ENCODE results near the gene USP5. TPM values are rescaled to one million over a fixed set of nuclear protein-coding genes. Genes with fewer than 3 reads are reported as not detected.

Gene USP5
- total RNA-seq, 2 donors from 2014 or later, result 120 to 257 TPM

DNA sequence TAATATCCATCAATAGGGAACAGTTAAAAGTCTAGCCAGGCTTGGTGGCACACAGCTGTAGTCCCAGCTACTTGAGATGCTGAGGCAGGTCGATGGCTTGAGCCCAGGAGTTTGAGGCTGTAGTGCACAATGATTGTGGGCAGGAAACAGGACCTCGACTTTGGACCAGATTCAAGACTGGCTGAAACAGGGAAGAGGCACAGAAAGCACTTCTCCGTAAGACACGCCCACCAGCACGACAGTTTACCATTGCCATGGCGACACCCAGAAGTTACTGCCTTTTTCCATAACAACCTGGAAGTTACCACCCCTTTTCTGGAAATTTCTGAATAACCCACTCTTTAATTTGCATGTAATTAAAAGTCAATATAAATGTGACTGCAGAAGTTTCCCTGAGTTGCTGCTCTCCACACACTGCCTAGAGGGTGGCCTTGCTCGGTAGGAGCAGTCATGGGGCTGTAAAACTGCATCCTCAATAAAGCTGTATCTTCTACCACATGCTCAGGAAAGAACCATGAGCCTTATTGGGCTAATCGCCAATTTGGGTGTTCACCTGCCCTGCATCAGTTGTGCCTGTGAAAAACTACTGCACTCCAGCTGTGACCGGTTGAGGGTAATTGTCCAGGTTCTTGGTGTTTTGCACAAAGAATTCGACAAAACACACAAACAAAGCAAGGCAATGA, 48.0 kb downstream of the USP5 start:
- Mint-ChIP-seq H3K36me3 (ENCODE audit: low read depth) (no peaks in the 10 kb centered on the region), H3K4me3 (no peak overlapping the region), H3K27ac (no peak overlapping the region), H3K27me3 (ENCODE audit: insufficient read depth) (peaks cover 4% of the 10 kb centered on the region), H3K9me3 (no peaks in the 10 kb centered on the region), H3K4me1 (peaks cover 13% of the 10 kb centered on the region)
- H3K9ac ChIP-seq (ENCODE audit: extremely low read depth, low read length, poor library complexity, severe bottlenecking), result no peak overlapping the region
- 86% methylated on average over 7 to 10 of the region's 10 CpGs for WGBS, 2 experiments (ENCODE audit: insufficient coverage in 1 of 2, insufficient read length in 1 of 2)
- H3K9me3 ChIP-seq (ENCODE audit: control insufficient read depth, low read length), result no peaks in the 10 kb centered on the region
- no peak overlapping the region for H3K4me3 ChIP-seq (ENCODE audit: low read length)
- peaks cover 7% of the 10 kb centered on the region for H3K4me1 ChIP-seq (ENCODE audit: control insufficient read depth, insufficient read depth, low read length)
- no peaks in the 10 kb centered on the region for H3K27me3 ChIP-seq (ENCODE audit: control insufficient read depth, insufficient read depth, low read length, poor library complexity, severe bottlenecking)
- no peaks in the 10 kb centered on the region for H3K36me3 ChIP-seq (ENCODE audit: control insufficient read depth, insufficient read depth, low read length)
- TF ChIP-seq, protein P1, sequence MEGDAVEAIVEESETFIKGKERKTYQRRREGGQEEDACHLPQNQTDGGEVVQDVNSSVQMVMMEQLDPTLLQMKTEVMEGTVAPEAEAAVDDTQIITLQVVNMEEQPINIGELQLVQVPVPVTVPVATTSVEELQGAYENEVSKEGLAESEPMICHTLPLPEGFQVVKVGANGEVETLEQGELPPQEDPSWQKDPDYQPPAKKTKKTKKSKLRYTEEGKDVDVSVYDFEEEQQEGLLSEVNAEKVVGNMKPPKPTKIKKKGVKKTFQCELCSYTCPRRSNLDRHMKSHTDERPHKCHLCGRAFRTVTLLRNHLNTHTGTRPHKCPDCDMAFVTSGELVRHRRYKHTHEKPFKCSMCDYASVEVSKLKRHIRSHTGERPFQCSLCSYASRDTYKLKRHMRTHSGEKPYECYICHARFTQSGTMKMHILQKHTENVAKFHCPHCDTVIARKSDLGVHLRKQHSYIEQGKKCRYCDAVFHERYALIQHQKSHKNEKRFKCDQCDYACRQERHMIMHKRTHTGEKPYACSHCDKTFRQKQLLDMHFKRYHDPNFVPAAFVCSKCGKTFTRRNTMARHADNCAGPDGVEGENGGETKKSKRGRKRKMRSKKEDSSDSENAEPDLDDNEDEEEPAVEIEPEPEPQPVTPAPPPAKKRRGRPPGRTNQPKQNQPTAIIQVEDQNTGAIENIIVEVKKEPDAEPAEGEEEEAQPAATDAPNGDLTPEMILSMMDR (conservative IDR thresholded peaks at IDR 0.05), result no peak
- no peak overlapping the region for H3K27ac ChIP-seq (ENCODE audit: low read depth, low read length)
- no peak for DNase-seq

GRCh38 chr12:6902448-6902847, 50.5 kb downstream of the USP5 start:
- H3K27me3 ChIP-seq (ENCODE audit: control insufficient read depth, insufficient read depth, low read length, poor library complexity, severe bottlenecking), result no peaks in the 10 kb centered on the region
- no peak overlapping the region for H3K4me3 ChIP-seq (ENCODE audit: low read length)
- Mint-ChIP-seq H3K9me3 (no peaks in the 10 kb centered on the region), H3K27me3 (ENCODE audit: insufficient read depth) (peaks cover 2% of the 10 kb centered on the region), H3K36me3 (ENCODE audit: low read depth) (no peaks in the 10 kb centered on the region), H3K4me1 (peaks cover 13% of the 10 kb centered on the region), H3K4me3 (no peak overlapping the region), H3K27ac (no peak overlapping the region)
- no peaks in the 10 kb centered on the region for H3K9me3 ChIP-seq (ENCODE audit: control insufficient read depth, low read length)
- no peaks in the 10 kb centered on the region for H3K36me3 ChIP-seq (ENCODE audit: control insufficient read depth, insufficient read depth, low read length)
- TF ChIP-seq, protein P1 (conservative IDR thresholded peaks at IDR 0.05), result no peak
- peaks cover 7% of the 10 kb centered on the region for H3K4me1 ChIP-seq (ENCODE audit: control insufficient read depth, insufficient read depth, low read length)
- no peak for DNase-seq
- no peak overlapping the region for H3K9ac ChIP-seq (ENCODE audit: extremely low read depth, low read length, poor library complexity, severe bottlenecking)
- WGBS, 2 experiments (ENCODE audit: insufficient coverage in 1 of 2, insufficient read length in 1 of 2), result 92 to 100% methylated on average over 1 to 3 of the region's 4 CpGs
- no peak overlapping the region for H3K27ac ChIP-seq (ENCODE audit: low read depth, low read length)

DNA sequence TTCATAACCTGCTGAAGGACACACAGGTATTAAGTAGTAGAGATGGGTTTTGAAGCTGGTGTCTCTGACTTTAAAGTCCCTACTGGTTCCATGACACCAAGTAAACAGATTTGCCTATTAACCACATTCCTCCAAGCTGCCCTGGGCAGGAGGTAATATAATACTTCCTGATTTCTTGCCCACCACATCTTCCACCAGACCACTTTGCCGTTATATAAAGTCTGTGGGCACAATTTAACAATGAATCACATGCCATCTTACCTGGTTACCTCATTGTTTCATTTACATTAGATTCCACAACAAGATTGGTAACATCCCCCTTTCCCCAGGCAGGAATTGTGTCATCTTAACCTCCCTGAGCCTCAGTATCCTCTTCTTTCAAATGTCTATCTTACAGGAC, 51.8 kb downstream of the USP5 start:
- no peaks in the 10 kb centered on the region for H3K27me3 ChIP-seq (ENCODE audit: control insufficient read depth, insufficient read depth, low read length, poor library complexity, severe bottlenecking)
- H3K4me3 Mint-ChIP-seq, result no peak overlapping the region
- TF ChIP-seq, protein P1 (conservative IDR thresholded peaks at IDR 0.05), result no peak
- H3K4me3 ChIP-seq (ENCODE audit: low read length), result peak overlapping the region; percentile 91
- H3K27ac Mint-ChIP-seq, result no peak overlapping the region
- H3K36me3 ChIP-seq (ENCODE audit: control insufficient read depth, insufficient read depth, low read length), result no peaks in the 10 kb centered on the region
- no peaks in the 10 kb centered on the region for H3K9me3 Mint-ChIP-seq
- peaks cover 13% of the 10 kb centered on the region for H3K4me1 Mint-ChIP-seq
- no peak for DNase-seq
- H3K27me3 Mint-ChIP-seq (ENCODE audit: insufficient read depth), result peaks cover 3% of the 10 kb centered on the region
- peaks cover 7% of the 10 kb centered on the region for H3K4me1 ChIP-seq (ENCODE audit: control insufficient read depth, insufficient read depth, low read length)
- H3K36me3 Mint-ChIP-seq (ENCODE audit: low read depth), result no peaks in the 10 kb centered on the region
- WGBS, 2 experiments (ENCODE audit: insufficient coverage in 1 of 2, insufficient read length in 1 of 2), result 84% methylated on average over 1 of the region's 1 CpG; no CpG with 5 or more reads in 1 of the 2 experiments
- no peaks in the 10 kb centered on the region for H3K9me3 ChIP-seq (ENCODE audit: control insufficient read depth, low read length)
- peak overlapping the region; percentile 91 for H3K9ac ChIP-seq (ENCODE audit: extremely low read depth, low read length, poor library complexity, severe bottlenecking)
- H3K27ac ChIP-seq (ENCODE audit: low read depth, low read length), result no peak overlapping the region
